ENCODE data around the gene GATD1. TPM values are rescaled to one million over a fixed set of nuclear protein-coding genes. Genes with fewer than 3 reads are reported as not detected.

The GATD1 gene
- total RNA-seq, 1 donor from 2014 or later, result 51.9 TPM

- Histone ChIP-seq H3K9ac (ENCODE audit: low read length) (peak overlapping the region; percentile 86), H3K27me3 (ENCODE audit: insufficient read depth, low read length) (no peaks in the 10 kb centered on the region), H3K4me2 (ENCODE audit: low read length) (peak overlapping the region; percentile 96), H2AFZ (ENCODE audit: low read depth, low read length) (no peak overlapping the region), H3K4me1 (ENCODE audit: insufficient read depth, low read length) (peaks cover 16% of the 10 kb centered on the region), H3K79me2 (ENCODE audit: insufficient read depth, low read length) (peaks cover 4% of the 10 kb centered on the region), H3K36me3 (ENCODE audit: insufficient read depth, low read length) (no peaks in the 10 kb centered on the region), H3K4me3 (ENCODE audit: insufficient read depth, low read depth, low read length) (peak overlapping the region; percentile 77), H3K27ac (ENCODE audit: low read depth, low read length) (peak overlapping the region; percentile 81), H4K20me1 (ENCODE audit: insufficient read depth, low read length) (peaks cover 52% of the 10 kb centered on the region), H3K9me3 (ENCODE audit: insufficient read depth, low read depth, low read length) (no peaks in the 10 kb centered on the region)
- TF ChIP-seq CTCF (IDR thresholded peaks at IDR 0.05; ENCODE audit: insufficient read depth, low read depth, low read length) (no peak), EZH2 (IDR thresholded peaks at IDR 0.05; ENCODE audit: insufficient read depth, low read length) (no peak)
- no peaks in the 10 kb centered on the region for H3K9me3 Mint-ChIP-seq (ENCODE audit: unreplicated experiment)
- FAIRE-seq (no peak), DNase-seq (ENCODE audit: low read depth) (no peak)
- peaks cover 2% of the 10 kb centered on the region for H3K36me3 Mint-ChIP-seq (ENCODE audit: low read depth, unreplicated experiment)
- H3K4me3 Mint-ChIP-seq (ENCODE audit: unreplicated experiment), result peak overlapping the region; percentile 85
- H3K4me1 Mint-ChIP-seq (ENCODE audit: low read depth, unreplicated experiment), result no peaks in the 10 kb centered on the region
- H3K27ac Mint-ChIP-seq (ENCODE audit: unreplicated experiment), result peak overlapping the region; percentile 69
- no peaks in the 10 kb centered on the region for H3K27me3 Mint-ChIP-seq (ENCODE audit: low read depth, unreplicated experiment)
Measured at GRCh38 chr11:796565-797295, 19.4 kb upstream of the GATD1 start.

- H3K4me2 ChIP-seq (ENCODE audit: low read length), result peak overlapping the region; percentile 96
- H3K27me3 ChIP-seq (ENCODE audit: insufficient read depth, low read length), result no peaks in the 10 kb centered on the region
- no peak overlapping the region for H2AFZ ChIP-seq (ENCODE audit: low read depth, low read length)
- H3K9me3 ChIP-seq (ENCODE audit: insufficient read depth, low read depth, low read length), result no peaks in the 10 kb centered on the region
- H3K4me3 Mint-ChIP-seq (ENCODE audit: unreplicated experiment), result peak overlapping the region; percentile 67
- no peak for FAIRE-seq
- H3K9me3 Mint-ChIP-seq (ENCODE audit: unreplicated experiment), result no peaks in the 10 kb centered on the region
- H3K27ac ChIP-seq (ENCODE audit: low read depth, low read length), result peak overlapping the region; percentile 81
- TF ChIP-seq CTCF (IDR thresholded peaks at IDR 0.05; ENCODE audit: insufficient read depth, low read depth, low read length) (no peak), EZH2 (IDR thresholded peaks at IDR 0.05; ENCODE audit: insufficient read depth, low read length) (no peak)
- peaks cover 2% of the 10 kb centered on the region for H3K36me3 Mint-ChIP-seq (ENCODE audit: low read depth, unreplicated experiment)
- H3K27me3 Mint-ChIP-seq (ENCODE audit: low read depth, unreplicated experiment), result no peaks in the 10 kb centered on the region
- peaks cover 53% of the 10 kb centered on the region for H4K20me1 ChIP-seq (ENCODE audit: insufficient read depth, low read length)
- H3K27ac Mint-ChIP-seq (ENCODE audit: unreplicated experiment), result peak overlapping the region; percentile 34
- peaks cover 4% of the 10 kb centered on the region for H3K79me2 ChIP-seq (ENCODE audit: insufficient read depth, low read length)
- H3K4me1 ChIP-seq (ENCODE audit: insufficient read depth, low read length), result peaks cover 16% of the 10 kb centered on the region
- H3K9ac ChIP-seq (ENCODE audit: low read length), result peak overlapping the region; percentile 86
- H3K4me1 Mint-ChIP-seq (ENCODE audit: low read depth, unreplicated experiment), result no peaks in the 10 kb centered on the region
- H3K4me3 ChIP-seq (ENCODE audit: insufficient read depth, low read depth, low read length), result peak overlapping the region; percentile 77
- DNase-seq (ENCODE audit: low read depth), result peak; percentile 61
- H3K36me3 ChIP-seq (ENCODE audit: insufficient read depth, low read length), result no peaks in the 10 kb centered on the region
Measured at GRCh38 chr11:795634-796564, 18.6 kb upstream of the GATD1 start.
